K562 (cell line): ENCODE measurements around the gene HDHD3. TPM values are rescaled to one million over a fixed set of nuclear protein-coding genes. Genes with fewer than 3 reads are reported as not detected.

Experiments used
- BCLAF1 ChIP-seq, 2 experiments: fragments of 450-650 bp in 1 of 2; IDR thresholded peaks; 2 replicates each; pipeline ENCODE4 v1.6.1; 2011 to 2017; ENCODE audit warnings: low read depth in 2 of 2, antibody characterized with exemption in 1 of 2, borderline replicate concordance in 1 of 2, low read length in 1 of 2, mild to moderate bottlenecking in 1 of 2, mixed read lengths in 1 of 2; ENCODE audit not compliant: control insufficient read depth in 1 of 2
- ETS2 ChIP-seq: IDR thresholded peaks from 2 replicates; pipeline ENCODE4 v1.6.1; 2016; ENCODE audit warnings: borderline replicate concordance, missing genetic modification characterization, mild to moderate bottlenecking, moderate library complexity, missing compliant biosample characterization; ENCODE audit not compliant: poor library complexity, severe bottlenecking
- FOXA1 ChIP-seq: fragments of 450-650 bp; IDR thresholded peaks from 2 replicates; pipeline ENCODE4 v1.6.1; 2016; ENCODE audit warnings: mild to moderate bottlenecking, borderline replicate concordance
- GATAD2B ChIP-seq: fragments of 450-650 bp; IDR thresholded peaks from 2 replicates; pipeline ENCODE4 v1.6.1; 2017; ENCODE audit warnings: mild to moderate bottlenecking, borderline replicate concordance
- KLF1 ChIP-seq: fragments of 450-650 bp; IDR thresholded peaks from 2 replicates; pipeline ENCODE4 v1.6.1; 2016; ENCODE audit warnings: missing genetic modification characterization, missing compliant biosample characterization
- MEF2A ChIP-seq: IDR thresholded peaks from 2 replicates; pipeline ENCODE4 v1.6.1; 2011; ENCODE audit warnings: low read depth, mild to moderate bottlenecking, low read length, moderate library complexity; ENCODE audit not compliant: control insufficient read depth
- NBN ChIP-seq: fragments of 450-650 bp; IDR thresholded peaks from 2 replicates; pipeline ENCODE4 v1.6.1; 2016; ENCODE audit warnings: low read depth, mild to moderate bottlenecking
- NR0B1 ChIP-seq: fragments of 450-650 bp; IDR thresholded peaks from one replicate; pipeline ENCODE4 v1.6.1; 2018; ENCODE audit warnings: mild to moderate bottlenecking, moderate library complexity; ENCODE audit not compliant: partially characterized antibody
- NUFIP1 ChIP-seq: fragments of 450-650 bp; IDR thresholded peaks from 2 replicates; pipeline ENCODE4 v1.6.1; 2018; ENCODE audit not compliant: partially characterized antibody
- SUPT5H ChIP-seq: fragments of 450-650 bp; IDR thresholded peaks from 2 replicates; pipeline ENCODE4 v1.6.1; 2016
- USF1 ChIP-seq: sonication (generic); formaldehyde crosslinking; IDR thresholded peaks from 2 replicates; pipeline ENCODE4 v1.9.0; 2022; ENCODE audit warnings: mild to moderate bottlenecking, missing genetic modification reagents
- ZFX ChIP-seq: sonication (generic); formaldehyde crosslinking; IDR thresholded peaks from 2 replicates; pipeline ENCODE4 v1.8.0; 2022; ENCODE audit warnings: mild to moderate bottlenecking, missing genetic modification reagents, moderate library complexity
- ZNF212 ChIP-seq: fragments of 450-650 bp; formaldehyde crosslinking; IDR thresholded peaks from 2 replicates; pipeline ENCODE4 v1.4.0; 2020; ENCODE audit warnings: mild to moderate bottlenecking
- ZNF263 ChIP-seq: sonication (generic); formaldehyde crosslinking; IDR thresholded peaks from 2 replicates; pipeline ENCODE4 v1.8.0; 2022; ENCODE audit warnings: mild to moderate bottlenecking, missing genetic modification reagents, borderline replicate concordance
- ZNF511 ChIP-seq: sonication (generic); formaldehyde crosslinking; IDR thresholded peaks from 2 replicates; pipeline ENCODE4 v1.8.0; 2022; ENCODE audit warnings: mild to moderate bottlenecking, missing genetic modification reagents
- ZNF707 ChIP-seq: fragments of 250-450 bp; sonication (Bioruptor Pico); conservative IDR thresholded peaks from 2 replicates; pipeline ENCODE4 v1.8.0; 2022; ENCODE audit warnings: inconsistent platforms, mild to moderate bottlenecking, moderate library complexity
- polyA plus RNA-seq, 8 experiments: library from polyadenylated mRNA; depleted of rRNA in 4 of 8; stranded (reverse) in 5 of 8; unstranded in 3 of 8; fragments of >200 nt; fragmentation: Nextera tagmentation in 2 of 8; fragmentation: Illumina TruSeq in 1 of 8; extraction: Ambion mirVana in 2 of 8; extraction: Trizol in 1 of 8; gene quantifications; 2 replicates each; pipeline versions ENCODE4 v1.2.1 to v1.2.3, GENCODE V29; 2011 to 2014; ENCODE audit warnings: inconsistent platforms in 1 of 8, missing spikeins in 1 of 8
- total RNA-seq, 7 experiments: library from RNA; depleted of rRNA in 6 of 7; stranded (reverse); fragments of >200 nt in 6 of 7; fragmentation: Illumina TruSeq in 2 of 7; extraction: Trizol in 2 of 7; gene quantifications; 2 replicates each; pipeline versions ENCODE4 v1.2.1 to v1.2.3, GENCODE V29; 2011 to 2021; ENCODE audit warnings: low replicate concordance in 1 of 7
- TF ChIP-seq, protein P1 (sequence below): fragments of 250-450 bp; sonication (Bioruptor Pico); IDR thresholded peaks from 2 replicates; pipeline ENCODE4 v1.8.0; 2022; ENCODE audit warnings: moderate library complexity, mild to moderate bottlenecking, inconsistent platforms
- TF ChIP-seq, protein P2 (sequence below): fragments of 250-450 bp; sonication (Bioruptor Pico); IDR thresholded peaks from 2 replicates; pipeline ENCODE4 v1.9.0; 2021; ENCODE audit warnings: mild to moderate bottlenecking
- TF ChIP-seq, protein P3 (sequence below): fragments of 250-450 bp; sonication (Bioruptor Pico); IDR thresholded peaks from 2 replicates; pipeline ENCODE4 v1.6.1; 2021; ENCODE audit warnings: mild to moderate bottlenecking

The HDHD3 gene
- total and polyA plus RNA-seq, 9 of the 15 experiments (the other 6 are each of a cell fraction or from before 2014, with no cell fraction given) = 1.1 to 19.1 (median 10.9) TPM

DNA sequence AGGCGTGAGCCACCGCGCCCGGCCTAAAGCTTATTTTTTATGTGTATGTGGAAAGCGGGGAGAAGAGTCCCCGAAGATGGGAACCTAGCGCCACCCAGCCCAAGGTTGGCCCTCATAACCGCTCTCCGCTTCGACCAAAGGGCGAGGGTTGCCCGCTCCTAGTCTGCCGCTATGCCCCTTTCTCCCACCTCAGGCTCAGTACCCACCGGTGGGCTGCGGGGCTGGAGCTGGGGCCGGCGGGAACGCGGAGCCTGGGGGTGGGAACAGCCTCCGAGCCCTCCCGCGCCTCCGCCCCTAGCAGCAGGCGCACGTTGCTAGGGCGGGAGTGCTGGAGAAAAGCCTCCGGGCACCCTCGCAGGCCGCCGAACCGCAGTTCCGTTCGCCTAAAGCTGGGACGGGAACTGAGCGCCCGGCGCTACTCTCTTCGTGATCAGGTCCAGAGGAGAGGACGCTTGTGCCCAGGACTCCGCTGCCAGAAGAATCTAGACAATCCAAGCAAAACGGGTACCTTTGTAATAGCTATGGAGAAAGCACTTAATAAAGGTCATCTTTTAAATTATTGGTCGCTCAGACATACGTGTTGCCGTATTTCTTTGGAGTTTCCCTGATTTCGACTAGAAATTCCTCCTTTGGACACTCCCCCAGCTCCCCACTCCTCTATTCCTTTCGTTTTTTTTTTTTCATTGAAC is 36.6 kb downstream of the HDHD3 start, which contains the start of gene WDR31 (continued):
- TF ChIP-seq ZFX (CRISPR knock-in tag) (peak; percentile 72), USF1 (CRISPR knock-in tag) (no peak), NBN (0 out of 2 replicates have a peak, but pooled peaks have one; percentile 65), SUPT5H (peak; percentile 83), ZNF212 (CRISPR knock-in tag) (no peak), GATAD2B (peak; percentile 44; the same call in 1 of the 2 replicates), ZNF263 (CRISPR knock-in tag) (0 out of 2 replicates have a peak, but pooled peaks have one; percentile 25), MEF2A (no peak), KLF1 (tag) (no peak), ETS2 (tag) (no peak), FOXA1 (no peak), NR0B1 (no peak), NUFIP1 (no peak), BCLAF1 (IDR thresholded peaks at IDR 0.05; ENCODE audit: borderline replicate concordance in 1 of 2, control insufficient read depth in 1 of 2, low read depth in 2 of 2, low read length in 1 of 2) (peak in 1 of 2 experiments; percentile 95; a peak in 2 of 4 replicates), ZNF511 (CRISPR knock-in tag) (no peak), ZNF707 (CRISPR knock-in tag) (no peak)
- TF ChIP-seq, protein P1, sequence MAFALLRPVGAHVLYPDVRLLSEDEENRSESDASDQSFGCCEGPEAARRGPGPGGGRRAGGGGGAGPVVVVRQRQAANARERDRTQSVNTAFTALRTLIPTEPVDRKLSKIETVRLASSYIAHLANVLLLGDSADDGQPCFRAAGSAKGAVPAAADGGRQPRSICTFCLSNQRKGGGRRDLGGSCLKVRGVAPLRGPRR = no peak
- TF ChIP-seq, protein P2, sequence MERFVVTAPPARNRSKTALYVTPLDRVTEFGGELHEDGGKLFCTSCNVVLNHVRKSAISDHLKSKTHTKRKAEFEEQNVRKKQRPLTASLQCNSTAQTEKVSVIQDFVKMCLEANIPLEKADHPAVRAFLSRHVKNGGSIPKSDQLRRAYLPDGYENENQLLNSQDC (CRISPR knock-in tag) = peak; percentile 64; the same call in 1 of the 2 replicates
- TF ChIP-seq, protein P3, sequence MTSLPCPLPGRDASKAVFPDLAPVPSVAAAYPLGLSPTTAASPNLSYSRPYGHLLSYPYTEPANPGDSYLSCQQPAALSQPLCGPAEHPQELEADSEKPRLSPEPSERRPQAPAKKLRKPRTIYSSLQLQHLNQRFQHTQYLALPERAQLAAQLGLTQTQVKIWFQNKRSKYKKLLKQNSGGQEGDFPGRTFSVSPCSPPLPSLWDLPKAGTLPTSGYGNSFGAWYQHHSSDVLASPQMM (CRISPR knock-in tag) = no peak
